ENCODE data around the gene PGAM5.
"Not testable (repeated sequence)": the region's sequence is repeated elsewhere in the genome, so short reads cannot be mapped to it uniquely, and the experiment has no call there.

PGAM5 gene

GRCh38 chr12:132741620-132742019, 31.0 kb downstream of the PGAM5 start:
- peaks cover 56 to 85% of the 10 kb centered on the region in 2 donors for H3K36me3 ChIP-seq (ENCODE audit: control insufficient read depth in 1 of 2, insufficient read depth in 2 of 2, low read length in 2 of 2)
- no peak overlapping the region for H3K27ac ChIP-seq (ENCODE audit: low read depth, low read length)
- no peaks in the 10 kb centered on the region for H3K27me3 ChIP-seq (ENCODE audit: control insufficient read depth in 1 of 2, insufficient read depth in 2 of 2, low read length in 2 of 2)
- H3K4me1 ChIP-seq (ENCODE audit: control insufficient read depth in 1 of 2, insufficient read depth in 2 of 2, low read length in 2 of 2), result no peaks in the 10 kb centered on the region
- no peak overlapping the region for H3K9ac ChIP-seq (ENCODE audit: low read depth in 1 of 2, low read length in 2 of 2)
- no peak overlapping the region for H3K4me3 ChIP-seq (ENCODE audit: low read depth in 1 of 2, low read length in 2 of 2)
- no peaks in the 10 kb centered on the region for H3K9me3 ChIP-seq (ENCODE audit: control insufficient read depth in 1 of 2, low read length in 2 of 2)

GRCh38 chr12:132743831-132744230, 33.2 kb downstream of the PGAM5 start:
- Histone ChIP-seq H3K9ac (ENCODE audit: low read depth in 1 of 2, low read length in 2 of 2) (no peak overlapping the region), H3K27ac (ENCODE audit: low read depth, low read length) (no peak overlapping the region), H3K4me3 (ENCODE audit: low read depth in 1 of 2, low read length in 2 of 2) (no peak overlapping the region), H3K9me3 (ENCODE audit: control insufficient read depth in 1 of 2, low read length in 2 of 2) (no peaks in the 10 kb centered on the region), H3K4me1 (ENCODE audit: control insufficient read depth in 1 of 2, insufficient read depth in 2 of 2, low read length in 2 of 2) (no peaks in the 10 kb centered on the region), H3K36me3 (ENCODE audit: control insufficient read depth in 1 of 2, insufficient read depth in 2 of 2, low read length in 2 of 2) (peaks cover 71 to 93% of the 10 kb centered on the region in 2 donors), H3K27me3 (ENCODE audit: control insufficient read depth in 1 of 2, insufficient read depth in 2 of 2, low read length in 2 of 2) (no peaks in the 10 kb centered on the region)

- H3K4me3 ChIP-seq (ENCODE audit: low read depth in 1 of 2, low read length in 2 of 2), result no peak overlapping the region
- H3K36me3 ChIP-seq (ENCODE audit: control insufficient read depth in 1 of 2, insufficient read depth in 2 of 2, low read length in 2 of 2), result peaks cover 62 to 91% of the 10 kb centered on the region in 2 donors
- H3K4me1 ChIP-seq (ENCODE audit: control insufficient read depth in 1 of 2, insufficient read depth in 2 of 2, low read length in 2 of 2), result no peaks in the 10 kb centered on the region
- no peak overlapping the region for H3K27ac ChIP-seq (ENCODE audit: low read depth, low read length)
- H3K9ac ChIP-seq (ENCODE audit: low read depth in 1 of 2, low read length in 2 of 2), result no peak overlapping the region
- no peaks in the 10 kb centered on the region for H3K9me3 ChIP-seq (ENCODE audit: control insufficient read depth in 1 of 2, low read length in 2 of 2)
- no peaks in the 10 kb centered on the region for H3K27me3 ChIP-seq (ENCODE audit: control insufficient read depth in 1 of 2, insufficient read depth in 2 of 2, low read length in 2 of 2)
Observed at GRCh38 chr12:132746613-132747012, 36.0 kb downstream of the PGAM5 start.

- no peaks in the 10 kb centered on the region for H3K27me3 ChIP-seq (ENCODE audit: control insufficient read depth in 1 of 2, insufficient read depth in 2 of 2, low read length in 2 of 2)
- no peaks in the 10 kb centered on the region for H3K9me3 ChIP-seq (ENCODE audit: control insufficient read depth in 1 of 2, low read length in 2 of 2)
- no peak overlapping the region for H3K4me3 ChIP-seq (ENCODE audit: low read depth in 1 of 2, low read length in 2 of 2)
- H3K4me1 ChIP-seq (ENCODE audit: control insufficient read depth in 1 of 2, insufficient read depth in 2 of 2, low read length in 2 of 2), result no peaks in the 10 kb centered on the region
- H3K27ac ChIP-seq (ENCODE audit: low read depth, low read length), result no peak overlapping the region
- peaks cover 55 to 84% of the 10 kb centered on the region in 2 donors for H3K36me3 ChIP-seq (ENCODE audit: control insufficient read depth in 1 of 2, insufficient read depth in 2 of 2, low read length in 2 of 2)
- H3K9ac ChIP-seq (ENCODE audit: low read depth in 1 of 2, low read length in 2 of 2), result no peak overlapping the region
Observed at GRCh38 chr12:132747395-132747794, 36.8 kb downstream of the PGAM5 start.

GRCh38 chr12:132747896-132748295, 37.3 kb downstream of the PGAM5 start:
- Histone ChIP-seq H3K4me3 (ENCODE audit: low read depth in 1 of 2, low read length in 2 of 2) (no peak overlapping the region), H3K9ac (ENCODE audit: low read depth in 1 of 2, low read length in 2 of 2) (no peak overlapping the region), H3K9me3 (ENCODE audit: control insufficient read depth in 1 of 2, low read length in 2 of 2) (no peaks in the 10 kb centered on the region), H3K36me3 (ENCODE audit: control insufficient read depth in 1 of 2, insufficient read depth in 2 of 2, low read length in 2 of 2) (peaks cover 50 to 84% of the 10 kb centered on the region in 2 donors), H3K4me1 (ENCODE audit: control insufficient read depth in 1 of 2, insufficient read depth in 2 of 2, low read length in 2 of 2) (no peaks in the 10 kb centered on the region), H3K27ac (ENCODE audit: low read depth, low read length) (no peak overlapping the region), H3K27me3 (ENCODE audit: control insufficient read depth in 1 of 2, insufficient read depth in 2 of 2, low read length in 2 of 2) (no peaks in the 10 kb centered on the region)

GRCh38 chr12:132748319-132748718, 37.7 kb downstream of the PGAM5 start:
- H3K36me3 ChIP-seq (ENCODE audit: control insufficient read depth in 1 of 2, insufficient read depth in 2 of 2, low read length in 2 of 2), result peaks cover 46 to 85% of the 10 kb centered on the region in 2 donors

GRCh38 chr12:132753670-132754069, 43.0 kb downstream of the PGAM5 start:
- not testable (repeated sequence) for H3K4me3 ChIP-seq (ENCODE audit: low read depth in 1 of 2, low read length in 2 of 2); H3K4me1 ChIP-seq (ENCODE audit: control insufficient read depth in 1 of 2, insufficient read depth in 2 of 2, low read length in 2 of 2); H3K9me3 ChIP-seq (ENCODE audit: control insufficient read depth in 1 of 2, low read length in 2 of 2); H3K9ac ChIP-seq (ENCODE audit: low read depth in 1 of 2, low read length in 2 of 2); H3K27ac ChIP-seq (ENCODE audit: low read depth, low read length); H3K27me3 ChIP-seq (ENCODE audit: control insufficient read depth in 1 of 2, insufficient read depth in 2 of 2, low read length in 2 of 2)
- H3K36me3 ChIP-seq (ENCODE audit: control insufficient read depth in 1 of 2, insufficient read depth in 2 of 2, low read length in 2 of 2), result peaks cover 16 to 58% of the 10 kb centered on the region in 2 donors

More at GRCh38 chr12:132748319-132748718, 37.7 kb downstream of the PGAM5 start:
- no peak overlapping the region for H3K4me3 ChIP-seq (ENCODE audit: low read depth in 1 of 2, low read length in 2 of 2)
- no peak overlapping the region for H3K27ac ChIP-seq (ENCODE audit: low read depth, low read length)
- H3K9ac ChIP-seq (ENCODE audit: low read depth in 1 of 2, low read length in 2 of 2), result no peak overlapping the region
- H3K4me1 ChIP-seq (ENCODE audit: control insufficient read depth in 1 of 2, insufficient read depth in 2 of 2, low read length in 2 of 2), result no peaks in the 10 kb centered on the region
- no peaks in the 10 kb centered on the region for H3K9me3 ChIP-seq (ENCODE audit: control insufficient read depth in 1 of 2, low read length in 2 of 2)
- no peaks in the 10 kb centered on the region for H3K27me3 ChIP-seq (ENCODE audit: control insufficient read depth in 1 of 2, insufficient read depth in 2 of 2, low read length in 2 of 2)

- Histone ChIP-seq H3K27me3 (ENCODE audit: control insufficient read depth in 1 of 2, insufficient read depth in 2 of 2, low read length in 2 of 2) (no peaks in the 10 kb centered on the region), H3K27ac (ENCODE audit: low read depth, low read length) (no peak overlapping the region), H3K36me3 (ENCODE audit: control insufficient read depth in 1 of 2, insufficient read depth in 2 of 2, low read length in 2 of 2) (peaks cover 16 to 51% of the 10 kb centered on the region in 2 donors)
Observed at GRCh38 chr12:132754160-132754932, 43.7 kb downstream of the PGAM5 start.

GRCh38 chr12:132758825-132759224, 48.2 kb downstream of the PGAM5 start:
- not testable (repeated sequence) for H3K27ac ChIP-seq (ENCODE audit: low read depth, low read length); H3K27me3 ChIP-seq (ENCODE audit: control insufficient read depth in 1 of 2, insufficient read depth in 2 of 2, low read length in 2 of 2); H3K4me3 ChIP-seq (ENCODE audit: low read depth in 1 of 2, low read length in 2 of 2); H3K9ac ChIP-seq (ENCODE audit: low read depth in 1 of 2, low read length in 2 of 2); H3K9me3 ChIP-seq (ENCODE audit: control insufficient read depth in 1 of 2, low read length in 2 of 2)
- peaks cover 5 to 16% of the 10 kb centered on the region in 2 donors for H3K36me3 ChIP-seq (ENCODE audit: control insufficient read depth in 1 of 2, insufficient read depth in 2 of 2, low read length in 2 of 2)
- H3K4me1 ChIP-seq (ENCODE audit: control insufficient read depth in 1 of 2, insufficient read depth in 2 of 2, low read length in 2 of 2), result peaks cover 8 to 11% of the 10 kb centered on the region in 2 donors

More at GRCh38 chr12:132754160-132754932, 43.7 kb downstream of the PGAM5 start:
- no peak overlapping the region for H3K9ac ChIP-seq (ENCODE audit: low read depth in 1 of 2, low read length in 2 of 2)
- H3K4me3 ChIP-seq (ENCODE audit: low read depth in 1 of 2, low read length in 2 of 2), result no peak overlapping the region
- H3K9me3 ChIP-seq (ENCODE audit: control insufficient read depth in 1 of 2, low read length in 2 of 2), result no peaks in the 10 kb centered on the region
- H3K4me1 ChIP-seq (ENCODE audit: control insufficient read depth in 1 of 2, insufficient read depth in 2 of 2, low read length in 2 of 2), result no peaks in the 10 kb centered on the region

- H3K27ac ChIP-seq (ENCODE audit: low read depth, low read length), result no peak overlapping the region
Observed at GRCh38 chr12:132759359-132759758, 48.7 kb downstream of the PGAM5 start.

More at GRCh38 chr12:132759359-132759758, 48.7 kb downstream of the PGAM5 start:
- Histone ChIP-seq H3K9me3 (ENCODE audit: control insufficient read depth in 1 of 2, low read length in 2 of 2) (no peaks in the 10 kb centered on the region), H3K36me3 (ENCODE audit: control insufficient read depth in 1 of 2, insufficient read depth in 2 of 2, low read length in 2 of 2) (peaks cover 2 to 15% of the 10 kb centered on the region in 2 donors), H3K9ac (ENCODE audit: low read depth in 1 of 2, low read length in 2 of 2) (no peak overlapping the region), H3K27me3 (ENCODE audit: control insufficient read depth in 1 of 2, insufficient read depth in 2 of 2, low read length in 2 of 2) (no peaks in the 10 kb centered on the region), H3K4me3 (ENCODE audit: low read depth in 1 of 2, low read length in 2 of 2) (no peak overlapping the region), H3K4me1 (ENCODE audit: control insufficient read depth in 1 of 2, insufficient read depth in 2 of 2, low read length in 2 of 2) (peaks cover 8 to 11% of the 10 kb centered on the region in 2 donors)

Data from duodenal mucosa (tissue), 2 donors.